Measurements from ENCODE around the gene CD180. TPM values are rescaled to one million over a fixed set of nuclear protein-coding genes. Genes with fewer than 3 reads are reported as not detected.

Gene CD180
- total and polyA plus RNA-seq, 2 donors (not counting 3 experiments of a cell fraction or from before 2014, with no cell fraction given) = not detected

DNA sequence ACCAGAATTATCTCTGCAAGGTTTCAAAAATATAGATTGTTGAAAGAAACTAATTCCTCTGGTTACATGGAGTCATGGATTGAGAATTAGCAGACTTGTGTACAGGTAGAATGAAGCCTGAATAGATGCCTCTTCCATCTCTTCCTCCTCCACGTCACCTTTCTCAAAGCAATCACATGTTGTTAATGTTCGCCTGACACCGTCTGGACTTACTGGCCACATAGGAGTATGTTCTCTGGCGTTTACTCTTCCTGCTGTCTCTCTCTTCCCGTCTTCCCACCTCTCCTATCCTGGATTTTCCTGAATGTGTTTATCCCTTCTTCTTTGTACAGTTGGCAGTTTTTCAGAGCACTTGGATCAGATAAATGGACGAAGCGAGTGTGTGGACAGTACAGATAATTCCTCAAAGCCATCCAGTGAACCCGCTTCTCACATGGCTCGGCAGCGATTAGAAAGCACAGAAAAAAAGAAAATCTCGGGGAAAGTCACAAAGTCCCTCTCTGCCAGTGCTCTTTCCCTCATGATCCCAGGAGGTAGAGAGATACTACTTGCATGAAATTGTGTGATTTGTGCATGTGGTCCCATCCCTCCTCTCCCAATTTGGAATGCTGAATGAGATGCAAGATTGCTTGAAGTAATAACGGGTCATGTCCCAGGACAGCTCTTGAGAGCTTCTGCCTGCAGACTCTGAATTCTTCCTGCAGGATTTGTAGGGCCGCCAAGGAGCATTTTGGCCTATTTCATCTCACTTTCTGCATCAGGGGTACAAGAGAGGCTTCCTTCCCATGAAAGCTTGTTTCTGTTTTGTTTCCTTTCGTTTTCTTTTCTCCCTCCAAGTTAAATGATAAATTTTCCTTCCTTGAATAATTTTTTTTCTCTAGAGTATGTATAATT is 47.3 kb downstream of the CD180 start:
- POLR2A ChIA-PET = no interaction called here
- TF ChIP-seq JUN (IDR thresholded peaks at IDR 0.05; ENCODE audit: borderline replicate concordance, insufficient read depth, insufficient read length, low read depth) (no peak), CTCF (IDR thresholded peaks at IDR 0.05; ENCODE audit: extremely low read depth in 1 of 2, insufficient read depth in 1 of 2, low read depth in 1 of 2, low read length in 2 of 2) (no peak), FOS (IDR thresholded peaks at IDR 0.05; ENCODE audit: borderline replicate concordance, insufficient read depth, low read length) (no peak), MAX (IDR thresholded peaks at IDR 0.05; ENCODE audit: insufficient read depth, insufficient read length) (no peak), EZH2 (IDR thresholded peaks at IDR 0.05; ENCODE audit: borderline replicate concordance, low read depth, low read length, severe bottlenecking) (no peak), POLR2AphosphoS5 (IDR thresholded peaks at IDR 0.05; ENCODE audit: insufficient read depth, low read depth, low read length) (no peak), POLR2A (IDR thresholded peaks at IDR 0.05; ENCODE audit: low read depth, low read length) (no peak), MYC (IDR thresholded peaks at IDR 0.05; ENCODE audit: low read depth, low read length) (no peak), GATA2 (IDR thresholded peaks at IDR 0.05; ENCODE audit: insufficient read depth, insufficient read length, low read depth, low read length) (no peak)
- dilution Hi-C loops (cut with MboI; ENCODE audit: extremely low pct_ligation_motif_present, low sequenced_read_pairs) = no loop called here
- H3K4me2 ChIP-seq (ENCODE audit: insufficient read depth, low read length) = no peak overlapping the region
- no peaks in the 10 kb centered on the region for H4K20me1 ChIP-seq (replicated peaks; ENCODE audit: control insufficient read depth, extremely low read depth, insufficient read depth, low read length)
- H3K9me1 ChIP-seq (replicated peaks; ENCODE audit: control insufficient read depth, extremely low read depth, insufficient read depth, low read length) = no peaks in the 10 kb centered on the region
- no peaks in the 10 kb centered on the region for H3K79me2 ChIP-seq (ENCODE audit: control insufficient read depth, insufficient read depth, low read length)
- H3K9me3 ChIP-seq (replicated peaks; ENCODE audit: control insufficient read depth, insufficient read depth, low read length) = no peaks in the 10 kb centered on the region
- no TSS peak for BruUV-seq (replicated peaks)
- no peak overlapping the region for H3K4me3 ChIP-seq (replicated peaks in 1 of 3; ENCODE audit: insufficient read depth in 1 of 3, low read depth in 1 of 3, low read length in 3 of 3)
- H3K27ac ChIP-seq (ENCODE audit: insufficient read depth, low read depth, low read length) = no peak overlapping the region
- no peaks in the 10 kb centered on the region for H3K27me3 ChIP-seq (ENCODE audit: control insufficient read depth in 2 of 2, insufficient read depth in 2 of 2, low read length in 2 of 2)
- FAIRE-seq (no peak), DNase-seq (ENCODE audit: low read depth, low spot score) (no peak)
- no peak overlapping the region for H2AFZ ChIP-seq (ENCODE audit: low read depth, low read length)
- H3K36me3 ChIP-seq (ENCODE audit: control insufficient read depth in 2 of 2, extremely low read depth in 1 of 2, insufficient read depth in 2 of 2, low read length in 2 of 2) = peaks cover 26 to 45% of the 10 kb centered on the region in 2 experiments
- intact Hi-C loops (cut with micrococcal nuclease) = no loop called here
- no peaks in the 10 kb centered on the region for H3K4me1 ChIP-seq (ENCODE audit: control insufficient read depth, extremely low read depth, insufficient read depth, low read length)
- CTCF ChIA-PET = interaction anchor here (0.6 to 3.2 kb wide), 10 partner anchors 16 to 1103 kb away, joined by 3 to 21 read pairs (median 4); no protein-coding TSS in a partner anchor
- no peak overlapping the region for H3K9ac ChIP-seq (replicated peaks; ENCODE audit: extremely low read depth, insufficient read depth, low read length)
